NCI-H146 treated with DMSO at 0.1 percent for 48 hours (cell line): ENCODE results near the gene ARID2.

Experiments used
- DNase-seq: peaks from one replicate; lab custom pipeline; 2025; ENCODE audit not compliant: unreplicated experiment; lab: John Stamatoyannopoulos, UW

Gene ARID2

GRCh38 chr12:45718306-45718705 lies 11.2 kb upstream of the ARID2 start:
- DNase-seq: no peak

GRCh38 chr12:45720069-45720468 lies 9.4 kb upstream of the ARID2 start:
- DNase-seq: no peak

GRCh38 chr12:45721369-45721768 lies 8.1 kb upstream of the ARID2 start:
- DNase-seq: no peak

- no peak for DNase-seq
Observed at GRCh38 chr12:45721954-45722353, 7.6 kb upstream of the ARID2 start.

- peak; percentile 57 for DNase-seq
Observed at GRCh38 chr12:45725631-45726602, 3.6 kb upstream of the ARID2 start.

GRCh38 chr12:45726603-45727300 lies 2.8 kb upstream of the ARID2 start:
- DNase-seq: peak; percentile 82

- peak; percentile 94 for DNase-seq
Observed at GRCh38 chr12:45727301-45727979, 2.1 kb upstream of the ARID2 start.

- DNase-seq: no peak
Observed at GRCh38 chr12:45727980-45728629, 1.4 kb upstream of the ARID2 start.

GRCh38 chr12:45728630-45729232 lies 775 bp upstream of the ARID2 start:
- DNase-seq: peak; percentile 84

GRCh38 chr12:45730084-45730347 lies 510 bp downstream of the ARID2 start:
- DNase-seq: no peak

- peak; percentile 60 for DNase-seq
Observed at GRCh38 chr12:45730348-45731189, 1.1 kb downstream of the ARID2 start.

- DNase-seq: no peak
Observed at GRCh38 chr12:45731190-45731775, 1.8 kb downstream of the ARID2 start.

- DNase-seq: no peak
Observed at GRCh38 chr12:45732250-45732649, 2.7 kb downstream of the ARID2 start.

GRCh38 chr12:45732936-45733335 lies 3.4 kb downstream of the ARID2 start:
- no peak for DNase-seq

GRCh38 chr12:45737638-45738037 lies 8.1 kb downstream of the ARID2 start:
- DNase-seq: peak; percentile 33

- DNase-seq: no peak
Observed at GRCh38 chr12:45742590-45742989, 13.1 kb downstream of the ARID2 start.

GRCh38 chr12:45743247-45743646 lies 13.7 kb downstream of the ARID2 start:
- no peak for DNase-seq

- peak; percentile 25 for DNase-seq
Observed at GRCh38 chr12:45745861-45746277, 16.4 kb downstream of the ARID2 start.

GRCh38 chr12:45756666-45757065 lies 27.2 kb downstream of the ARID2 start:
- DNase-seq: no peak

- no peak for DNase-seq
Observed at GRCh38 chr12:45757172-45757571, 27.7 kb downstream of the ARID2 start.
